Measurements from ENCODE around the gene OPCML.

OPCML gene

GRCh38 chr11:132788816-132789325 lies 743.4 kb downstream of the OPCML start:
- no peak for DNase-seq (ENCODE audit: low spot score)

DNA sequence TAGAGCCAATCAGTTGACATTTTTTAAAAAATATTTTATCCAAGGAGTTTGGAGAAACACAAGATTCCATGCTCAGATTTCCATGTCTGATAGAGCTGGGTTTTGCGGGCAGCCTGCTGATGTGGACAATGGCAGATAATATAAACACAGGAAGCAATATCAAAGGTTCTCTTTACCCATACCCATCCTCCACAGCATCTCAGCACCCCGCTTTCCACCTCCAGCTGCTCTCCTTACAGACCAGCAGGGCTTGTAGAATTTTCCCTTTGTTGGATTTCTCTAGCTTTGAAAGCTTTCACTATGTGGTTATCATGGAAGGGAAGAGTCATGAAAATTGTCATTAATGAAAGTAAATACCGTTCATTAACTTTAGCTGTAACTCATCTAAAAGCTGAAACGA lies 746.4 kb downstream of the OPCML start:
- no peak for DNase-seq (ENCODE audit: low spot score)

GRCh38 chr11:132784441-132784840 lies 747.9 kb downstream of the OPCML start:
- no peak for DNase-seq (ENCODE audit: low spot score)

DNA sequence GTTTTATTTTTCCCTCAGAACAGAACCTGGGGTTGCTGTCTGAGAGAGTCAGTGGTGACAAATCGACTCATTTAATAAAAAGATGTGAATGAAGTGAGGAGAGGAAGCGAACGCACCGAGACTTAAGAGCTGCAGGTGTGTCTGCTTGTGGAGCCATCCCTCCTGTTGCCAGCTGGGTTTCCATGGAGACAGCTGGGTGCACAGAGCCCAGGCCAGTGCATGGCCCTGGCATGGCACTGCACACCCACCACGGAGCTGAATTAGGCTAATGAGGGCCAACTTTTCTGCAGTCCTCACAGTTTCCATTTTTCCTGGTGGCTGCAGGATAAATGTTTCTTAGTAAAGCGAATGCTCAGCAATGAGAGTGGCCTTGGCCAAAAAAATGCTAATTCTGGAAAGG lies 750.2 kb downstream of the OPCML start:
- no peak for DNase-seq (ENCODE audit: low spot score)

GRCh38 chr11:132780046-132780445 lies 752.3 kb downstream of the OPCML start:
- DNase-seq (ENCODE audit: low spot score) = no peak

GRCh38 chr11:132779497-132779896 lies 752.8 kb downstream of the OPCML start:
- no peak for DNase-seq (ENCODE audit: low spot score)

DNA sequence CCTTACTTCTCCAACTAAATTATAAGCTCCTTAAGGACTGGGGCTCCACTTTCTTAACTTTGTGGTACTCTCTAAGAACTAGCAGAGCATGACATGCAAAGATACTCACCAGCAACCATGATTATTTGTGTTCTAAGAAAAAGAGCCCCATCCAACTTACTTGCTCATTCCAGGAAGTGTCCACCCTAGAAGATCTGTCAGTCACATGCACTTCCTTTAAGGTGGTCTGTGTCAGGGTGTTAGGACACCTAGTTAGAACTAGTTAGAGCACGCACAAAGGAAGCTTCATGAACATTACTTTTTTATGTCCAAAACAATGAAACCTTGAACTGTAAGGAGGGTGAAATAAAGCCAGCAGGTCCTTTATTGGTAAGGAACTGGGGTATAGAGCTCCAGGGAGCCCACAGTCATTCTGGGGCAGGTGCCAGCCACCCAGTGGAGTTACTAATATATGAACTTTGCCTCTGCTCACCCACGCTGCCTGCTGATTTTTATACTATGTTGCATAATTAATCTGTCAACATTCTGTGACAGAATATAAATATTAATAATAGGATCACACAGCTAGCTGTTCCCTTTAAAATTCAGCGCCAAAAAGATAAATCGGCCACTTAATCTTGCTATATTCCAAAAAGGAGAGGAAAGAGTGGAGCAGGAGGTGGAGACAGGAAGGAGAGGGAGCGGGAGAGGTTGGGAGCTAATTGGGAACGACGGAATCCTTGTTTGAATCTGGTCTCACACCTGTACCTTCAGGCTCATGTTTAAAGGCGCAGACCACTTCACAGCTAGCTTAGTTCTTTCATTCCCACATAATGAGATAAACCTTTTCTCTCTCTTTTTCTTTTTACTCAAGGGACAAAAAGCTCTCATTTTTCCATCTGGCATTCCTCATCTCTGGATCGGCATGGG lies 755.0 kb downstream of the OPCML start:
- DNase-seq (ENCODE audit: low spot score) = no peak

- no peak for DNase-seq (ENCODE audit: low spot score)
Observed at GRCh38 chr11:132773751-132774150, 758.5 kb downstream of the OPCML start.

- DNase-seq (ENCODE audit: low spot score) = no peak
Observed at GRCh38 chr11:132772703-132773545, 759.4 kb downstream of the OPCML start.

DNA sequence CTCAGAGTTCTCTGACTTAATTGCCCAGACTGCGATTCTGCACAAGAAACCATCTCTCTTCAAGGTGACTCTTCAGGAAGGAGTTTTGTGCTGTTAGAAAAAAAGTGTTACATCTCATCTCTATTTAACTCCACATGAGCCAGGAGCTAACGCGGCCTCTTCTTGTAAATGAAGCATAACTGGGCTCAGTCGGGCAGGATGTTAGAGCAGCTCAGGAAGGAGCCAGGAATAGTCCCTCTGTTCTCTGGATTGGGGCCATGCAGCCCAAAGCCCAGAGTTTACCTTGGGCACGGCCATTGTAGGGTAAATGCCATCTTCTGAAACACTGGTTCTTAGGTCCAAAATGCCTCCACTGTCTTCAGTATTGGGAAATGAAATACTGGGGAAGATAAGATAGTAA lies 760.6 kb downstream of the OPCML start:
- DNase-seq (ENCODE audit: low spot score) = no peak

DNA sequence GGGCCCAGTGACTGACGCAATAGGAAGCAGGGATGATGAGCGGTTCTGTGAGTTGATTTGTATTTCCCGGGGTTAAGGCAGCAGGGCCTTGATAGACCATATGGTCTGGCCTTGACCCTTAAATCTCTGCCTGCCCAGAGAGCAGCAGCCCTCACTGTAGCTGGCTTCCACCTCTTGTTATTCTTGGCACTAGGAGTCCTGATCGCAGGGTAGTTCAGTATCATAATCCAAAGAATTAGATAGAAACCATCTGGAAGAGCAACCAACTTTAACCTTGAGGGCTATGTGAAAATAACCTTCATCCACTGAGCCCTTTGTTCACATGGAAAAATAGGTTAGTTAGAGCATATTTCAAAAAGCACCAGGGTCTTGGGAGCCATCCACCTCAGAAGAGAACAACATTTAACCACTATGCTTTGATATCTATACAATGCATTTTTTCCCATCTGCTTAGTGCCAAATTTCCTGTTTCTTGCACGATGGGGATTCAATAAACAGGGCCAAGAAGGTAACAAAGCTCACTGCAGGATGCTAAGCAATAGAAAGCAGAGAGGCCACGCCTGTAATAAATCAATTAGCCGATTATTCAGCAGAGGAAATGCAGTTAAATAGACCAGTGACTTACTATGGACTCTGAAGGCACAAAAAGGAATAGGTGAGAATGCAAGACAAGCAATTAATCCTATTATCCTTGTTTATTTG lies 761.3 kb downstream of the OPCML start:
- no peak for DNase-seq (ENCODE audit: low spot score)

- DNase-seq (ENCODE audit: low spot score) = no peak
Observed at GRCh38 chr11:132763503-132763902, 768.8 kb downstream of the OPCML start.

DNA sequence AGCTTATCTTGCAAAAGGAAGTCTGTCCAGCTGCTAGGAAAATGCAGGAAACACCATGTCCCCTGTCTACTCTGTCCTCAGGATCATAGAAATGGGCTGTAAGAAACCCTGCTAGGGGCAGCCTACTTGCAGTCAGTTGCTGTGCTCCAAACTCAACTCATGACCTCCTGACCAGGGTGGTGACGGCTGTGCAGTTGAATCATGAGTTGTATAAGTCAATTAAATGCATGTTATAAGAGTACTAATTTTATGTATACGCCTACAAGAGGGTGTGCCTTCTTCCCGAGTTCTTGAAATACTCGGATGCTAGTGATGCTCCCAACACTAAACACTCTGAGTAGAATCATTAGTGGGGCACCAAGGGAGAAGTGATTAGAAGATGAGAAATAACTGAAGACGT lies 776.4 kb downstream of the OPCML start:
- no peak for DNase-seq (ENCODE audit: low spot score)

DNA sequence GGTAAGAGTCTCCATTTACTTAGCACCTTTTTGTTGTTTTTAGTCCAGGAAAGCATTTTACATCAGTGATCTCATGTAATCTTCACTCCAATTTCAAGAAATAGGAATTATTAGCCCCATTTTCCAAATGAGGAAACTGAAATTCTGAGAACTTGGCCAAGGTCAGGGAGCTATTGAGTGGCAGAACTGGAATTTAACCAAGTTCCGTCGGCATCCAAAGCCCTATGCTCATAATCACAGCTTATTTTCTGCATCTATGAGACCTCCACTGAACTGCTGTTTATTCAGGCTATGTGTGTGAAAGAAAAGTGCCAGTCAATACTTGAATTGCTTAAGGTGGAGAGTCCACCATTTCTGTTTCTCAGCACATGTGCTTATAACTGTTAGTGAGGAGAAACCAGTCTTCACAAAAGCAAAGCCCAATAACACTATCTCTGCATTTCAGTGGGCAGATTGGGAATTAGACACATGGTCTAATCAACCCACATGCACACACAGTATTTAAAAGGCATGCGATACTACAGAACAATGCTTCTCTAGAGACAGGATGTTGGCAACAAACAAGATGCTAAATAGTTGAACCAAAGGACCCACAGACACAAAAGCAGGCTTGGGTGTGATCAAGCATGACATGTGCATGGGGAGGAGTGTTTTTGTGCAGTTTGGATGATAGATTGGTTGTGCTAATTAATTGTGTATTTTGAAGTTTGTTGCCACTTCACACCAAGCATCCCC lies 780.6 kb downstream of the OPCML start:
- no peak for DNase-seq (ENCODE audit: low spot score)

DNA sequence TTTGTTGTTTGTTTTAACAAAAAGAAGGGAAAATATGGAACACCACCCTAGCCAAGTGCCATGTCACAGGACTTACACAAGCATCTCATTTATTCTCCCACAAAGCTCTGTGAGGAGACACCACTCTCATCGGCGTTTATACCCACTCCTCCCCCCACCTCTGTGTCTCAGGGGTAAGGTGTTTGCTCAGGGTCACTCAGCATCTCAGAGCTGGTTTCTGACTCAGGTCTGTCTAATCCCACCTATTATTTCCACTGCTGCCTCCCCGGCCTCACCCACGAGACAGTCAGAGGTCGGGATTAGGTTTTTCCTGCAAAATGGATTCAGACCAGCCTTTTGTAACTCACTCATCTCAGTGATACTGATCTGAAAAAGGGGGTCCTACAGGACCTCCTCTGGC lies 786.0 kb downstream of the OPCML start:
- no peak for DNase-seq (ENCODE audit: low spot score)

DNA sequence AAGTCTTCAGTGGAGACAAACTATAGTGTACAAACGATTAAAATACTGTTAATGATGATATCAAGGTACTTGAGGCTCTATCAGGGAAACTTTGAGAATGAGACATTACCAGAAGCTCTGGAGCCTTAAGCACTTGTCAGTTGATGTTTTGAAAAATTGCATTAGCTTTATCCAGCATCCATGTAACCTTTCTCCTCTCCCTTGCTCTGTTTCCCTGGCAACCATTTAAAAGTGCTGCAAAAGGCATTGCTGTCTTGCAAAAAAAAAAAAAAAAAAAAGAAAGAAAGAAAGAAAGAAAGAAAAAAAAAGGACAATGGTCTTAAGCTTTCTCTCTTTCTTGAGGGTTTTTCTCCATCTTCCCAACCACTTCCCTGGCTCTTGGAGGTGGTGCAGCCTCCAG lies 787.0 kb downstream of the OPCML start:
- DNase-seq (ENCODE audit: low spot score) = no peak

DNA sequence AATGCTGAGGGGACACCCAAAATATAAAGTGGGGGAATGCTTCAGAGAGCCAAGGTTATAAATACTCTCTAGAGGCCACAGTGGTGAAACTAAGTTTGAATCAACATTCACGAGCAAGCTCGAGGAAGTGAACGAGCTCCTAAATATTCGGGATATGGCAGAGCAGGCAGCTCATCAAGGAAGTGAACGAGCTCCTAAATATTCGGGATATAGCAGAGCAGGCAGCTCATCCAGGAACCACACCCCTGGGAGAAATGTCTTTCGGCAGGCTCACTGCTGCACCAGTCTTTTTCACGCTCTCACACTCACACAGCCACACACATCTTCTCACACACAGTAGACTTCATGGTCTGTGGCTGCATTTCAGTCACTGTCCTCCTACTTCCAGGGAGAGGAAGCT lies 787.5 kb downstream of the OPCML start:
- no peak for DNase-seq (ENCODE audit: low spot score)

DNA sequence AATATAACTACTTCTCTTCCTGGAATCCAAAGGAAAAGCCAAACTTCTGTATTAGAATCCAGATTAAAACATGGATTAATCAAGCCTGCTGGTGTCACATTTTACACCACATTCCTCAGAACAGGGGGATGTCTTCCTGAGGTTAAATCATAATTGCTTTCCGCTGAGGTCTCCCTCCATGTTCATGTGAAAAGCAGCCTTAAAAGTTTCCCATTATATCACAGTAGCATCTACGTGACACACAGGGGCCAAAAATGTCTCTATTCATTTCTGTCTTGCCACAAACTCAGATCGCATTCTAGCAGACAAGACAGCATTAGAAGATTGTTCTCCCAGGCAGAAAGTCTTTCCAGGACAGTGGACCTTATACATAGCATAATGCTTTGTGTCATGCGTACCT lies 788.7 kb downstream of the OPCML start:
- DNase-seq (ENCODE audit: low spot score) = no peak

- DNase-seq (ENCODE audit: low spot score) = no peak
Observed at GRCh38 chr11:132742929-132743328, 789.4 kb downstream of the OPCML start.

GRCh38 chr11:132734217-132734616 lies 798.1 kb downstream of the OPCML start:
- no peak for DNase-seq (ENCODE audit: low spot score)

GRCh38 chr11:132728026-132728425 lies 804.3 kb downstream of the OPCML start:
- no peak for DNase-seq (ENCODE audit: low spot score)

- DNase-seq (ENCODE audit: low spot score) = no peak
Observed at GRCh38 chr11:132721526-132721925, 810.8 kb downstream of the OPCML start.

Data from HuH-7 (cell line).